Breast epithelium (tissue), 3 donors: ENCODE measurements around the gene CNKSR1.

Experiments used
- POLR2A ChIP-seq: fragments of 450-650 bp; IDR thresholded peaks from one replicate; pipeline ENCODE4 v1.6.1; 2016; ENCODE audit warnings: antibody characterized with exemption, mild to moderate bottlenecking, moderate library complexity
- POLR2AphosphoS5 ChIP-seq, 3 donors: sonication (generic); formaldehyde crosslinking; IDR thresholded peaks; one replicate each; pipeline ENCODE4 v1.6.1; 2017; ENCODE audit warnings: antibody characterized with exemption in 3 of 3
- TF ChIP-seq, protein P1 (sequence below), 3 donors: fragments of 450-650 bp; IDR thresholded peaks; one replicate each; pipeline ENCODE4 v1.5.1; 2016 to 2017; ENCODE audit warnings: antibody characterized with exemption in 3 of 3, mild to moderate bottlenecking in 3 of 3, moderate library complexity in 3 of 3

GRCh38 chr1:26154750-26155149 lies 22.5 kb upstream of the CNKSR1 start:
- TF ChIP-seq POLR2A, result no peak
- TF ChIP-seq, protein P1, sequence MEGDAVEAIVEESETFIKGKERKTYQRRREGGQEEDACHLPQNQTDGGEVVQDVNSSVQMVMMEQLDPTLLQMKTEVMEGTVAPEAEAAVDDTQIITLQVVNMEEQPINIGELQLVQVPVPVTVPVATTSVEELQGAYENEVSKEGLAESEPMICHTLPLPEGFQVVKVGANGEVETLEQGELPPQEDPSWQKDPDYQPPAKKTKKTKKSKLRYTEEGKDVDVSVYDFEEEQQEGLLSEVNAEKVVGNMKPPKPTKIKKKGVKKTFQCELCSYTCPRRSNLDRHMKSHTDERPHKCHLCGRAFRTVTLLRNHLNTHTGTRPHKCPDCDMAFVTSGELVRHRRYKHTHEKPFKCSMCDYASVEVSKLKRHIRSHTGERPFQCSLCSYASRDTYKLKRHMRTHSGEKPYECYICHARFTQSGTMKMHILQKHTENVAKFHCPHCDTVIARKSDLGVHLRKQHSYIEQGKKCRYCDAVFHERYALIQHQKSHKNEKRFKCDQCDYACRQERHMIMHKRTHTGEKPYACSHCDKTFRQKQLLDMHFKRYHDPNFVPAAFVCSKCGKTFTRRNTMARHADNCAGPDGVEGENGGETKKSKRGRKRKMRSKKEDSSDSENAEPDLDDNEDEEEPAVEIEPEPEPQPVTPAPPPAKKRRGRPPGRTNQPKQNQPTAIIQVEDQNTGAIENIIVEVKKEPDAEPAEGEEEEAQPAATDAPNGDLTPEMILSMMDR (IDR thresholded peaks at IDR 0.05), result no peak
- no peak for TF ChIP-seq POLR2AphosphoS5 (IDR thresholded peaks at IDR 0.05)
